Left ventricle myocardium inferior (tissue), 1 donor: Measurements from ENCODE around the gene TUBA3C. TPM values are rescaled to one million over a fixed set of nuclear protein-coding genes. Genes with fewer than 3 reads are reported as not detected.

Experiments
- DNase-seq: peaks from one replicate; pipeline ENCODE4 v3.0.0-alpha.2; 2020
- H3K27ac ChIP-seq: fragments of 200-600 bp; replicated peaks from 2 replicates; pipeline ENCODE4 v1.8.0; 2021
- H3K27me3 ChIP-seq: fragments of 200-600 bp; 2 replicates; pipeline ENCODE4 v1.8.0; 2021; ENCODE audit warnings: low read depth
- H3K36me3 ChIP-seq: fragments of 200-600 bp; 2 replicates; pipeline ENCODE4 v1.8.0; 2021
- H3K4me1 ChIP-seq: fragments of 200-600 bp; 2 replicates; pipeline ENCODE4 v1.8.0; 2021
- H3K4me3 ChIP-seq: fragments of 200-600 bp; 2 replicates; pipeline ENCODE4 v1.8.0; 2021; ENCODE audit warnings: mild to moderate bottlenecking, moderate library complexity
- H3K9me3 ChIP-seq: fragments of 200-600 bp; replicated peaks from 2 replicates; pipeline ENCODE4 v1.8.0; 2021
- CTCF ChIP-seq: fragments of 200-600 bp; IDR thresholded peaks from 2 replicates; pipeline ENCODE4 v1.8.0; 2021; ENCODE audit warnings: antibody characterized with exemption, mild to moderate bottlenecking, borderline replicate concordance
- intact Hi-C: fragments of 100-400 bp; cut with micrococcal nuclease; formaldehyde crosslinking; loops from one replicate; pipeline ENCODE4 v1.11.0; 2022
- total RNA-seq: library from RNA; stranded (reverse); fragmentation: NEBNext Ultra II Directional; extraction: Animal tissue kit (Norgen Biotek cat#: 25700); gene quantifications from one replicate; pipeline ENCODE4 v1.2.1, GENCODE V29; 2021
- donor health status: DM: no; HTN: yes; CAD: no; lungs with severe emphysema.

The TUBA3C gene
- total RNA-seq, 1 donor from 2014 or later = not detected

DNA sequence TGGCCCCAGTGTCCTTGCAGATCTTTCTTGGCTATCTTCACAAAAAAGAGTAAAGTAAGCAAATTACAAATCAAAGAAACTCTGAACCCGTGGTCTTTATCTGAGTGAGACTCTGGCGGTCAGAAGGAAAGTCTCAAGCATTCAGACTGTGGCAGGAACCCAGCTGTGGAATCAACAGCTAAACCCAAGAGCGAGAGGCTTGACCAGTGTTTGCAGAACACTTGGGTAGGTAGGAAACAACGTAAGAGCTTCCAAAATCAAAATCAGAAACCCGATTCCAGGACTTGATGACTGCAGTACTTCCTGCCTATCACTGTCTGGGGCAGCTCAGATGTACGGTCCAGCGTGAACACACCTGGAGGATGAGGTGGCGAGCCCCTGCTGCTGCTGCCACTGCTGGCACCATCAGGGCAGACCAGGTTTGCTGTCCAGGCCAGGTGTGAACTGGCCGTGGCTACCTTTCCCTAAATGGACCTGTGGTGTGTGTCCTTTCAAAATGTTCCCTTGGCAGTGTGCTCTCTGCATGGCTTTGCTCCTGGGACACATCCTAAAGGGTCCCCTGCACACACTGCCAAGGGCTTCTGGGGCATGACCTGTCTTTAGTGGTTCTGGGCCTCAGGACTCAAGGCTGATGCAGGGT lies 9.5 kb downstream of the TUBA3C start:
- no peaks in the 10 kb centered on the region for H3K36me3 ChIP-seq
- H3K27ac ChIP-seq = no peak overlapping the region
- no peaks in the 10 kb centered on the region for H3K9me3 ChIP-seq
- no peaks in the 10 kb centered on the region for H3K4me1 ChIP-seq
- DNase-seq = no peak
- intact Hi-C loops = no loop called here
- H3K4me3 ChIP-seq = no peak overlapping the region
- peaks cover 28% of the 10 kb centered on the region for H3K27me3 ChIP-seq
- TF ChIP-seq CTCF = no peak

GRCh38 chr13:19171563-19171962 lies 10.1 kb downstream of the TUBA3C start:
- no peaks in the 10 kb centered on the region for H3K9me3 ChIP-seq
- no peak overlapping the region for H3K4me3 ChIP-seq
- TF ChIP-seq CTCF = no peak
- no peak overlapping the region for H3K27ac ChIP-seq
- no peak for DNase-seq
- intact Hi-C loops = no loop called here
- no peaks in the 10 kb centered on the region for H3K36me3 ChIP-seq
- no peaks in the 10 kb centered on the region for H3K4me1 ChIP-seq
- peaks cover 28% of the 10 kb centered on the region for H3K27me3 ChIP-seq

DNA sequence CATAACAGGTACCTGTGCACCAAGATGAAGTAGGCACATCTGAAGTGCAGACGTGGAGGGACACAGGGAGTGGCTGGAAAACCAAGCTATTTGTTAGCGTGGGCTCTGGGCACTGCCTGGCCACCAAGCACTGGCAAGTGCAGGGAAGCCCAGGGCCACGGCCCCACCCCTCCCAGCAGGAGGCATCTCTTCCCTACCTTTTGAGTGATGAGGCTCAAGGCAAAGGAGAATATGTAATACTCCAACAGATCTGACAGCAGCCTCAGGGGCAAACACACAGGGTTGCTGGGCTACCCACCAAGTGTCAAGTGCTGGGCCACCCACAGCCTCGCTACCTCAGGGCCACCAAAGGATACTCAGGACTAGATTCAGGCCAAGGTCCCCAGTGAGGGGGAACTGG lies 11.6 kb downstream of the TUBA3C start:
- peaks cover 28% of the 10 kb centered on the region for H3K27me3 ChIP-seq
- no peak overlapping the region for H3K4me3 ChIP-seq
- intact Hi-C loops = no loop called here
- H3K4me1 ChIP-seq = no peaks in the 10 kb centered on the region
- H3K27ac ChIP-seq = no peak overlapping the region
- no peak for TF ChIP-seq CTCF
- no peaks in the 10 kb centered on the region for H3K36me3 ChIP-seq
- no peak for DNase-seq
- peaks cover 1% of the 10 kb centered on the region for H3K9me3 ChIP-seq

- Histone ChIP-seq H3K4me1 (no peaks in the 10 kb centered on the region), H3K36me3 (no peaks in the 10 kb centered on the region), H3K27ac (no peak overlapping the region), H3K4me3 (no peak overlapping the region), H3K27me3 (peaks cover 33% of the 10 kb centered on the region), H3K9me3 (peaks cover 6% of the 10 kb centered on the region)
- TF ChIP-seq CTCF = no peak
- intact Hi-C loops = no loop called here
- DNase-seq = no peak
These were observed 12.1 kb downstream of the TUBA3C start for GRCh38 chr13:19169496-19169895.

DNA sequence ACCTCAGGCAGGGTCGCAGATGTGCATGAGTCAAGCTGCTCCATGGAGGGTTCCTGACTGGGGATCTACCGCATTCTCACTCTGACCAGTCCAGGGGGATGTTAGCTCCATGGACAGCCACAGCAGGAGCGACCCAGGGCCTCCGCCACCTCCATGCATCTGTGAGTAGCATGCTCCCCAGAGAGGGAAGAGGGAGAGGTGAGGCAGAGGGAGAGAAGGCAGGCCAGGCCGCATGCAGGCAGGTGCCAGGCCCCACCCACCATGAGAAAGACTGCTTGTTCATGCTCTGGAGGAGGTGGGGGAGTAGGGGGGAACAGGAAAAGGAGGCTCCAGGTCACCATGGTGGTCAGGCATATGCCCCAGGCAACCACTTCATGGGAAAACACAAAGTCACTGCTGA lies 20.3 kb downstream of the TUBA3C start:
- H3K27me3 ChIP-seq = peaks cover 14% of the 10 kb centered on the region
- DNase-seq = no peak
- intact Hi-C loops = no loop called here
- no peak for TF ChIP-seq CTCF
- H3K9me3 ChIP-seq = peaks cover 32% of the 10 kb centered on the region
- no peaks in the 10 kb centered on the region for H3K36me3 ChIP-seq
- H3K4me3 ChIP-seq = no peak overlapping the region
- H3K27ac ChIP-seq = no peak overlapping the region
- H3K4me1 ChIP-seq = no peaks in the 10 kb centered on the region
